HG03064 (cell line): ENCODE measurements around the gene UCHL3.

Experiments
- ATAC-seq: cut with Tn5 transposase; IDR thresholded peaks from one replicate; pipeline ENCODE4 v1.9.1; 2021; ENCODE audit warnings: low read depth; ENCODE audit not compliant: unreplicated experiment

Gene UCHL3

GRCh38 chr13:75549262-75550158 lies at the start of gene UCHL3:
UCHL3 (plus strand) TSS chr13:75549791; CDS start chr13:75549821, 30 bp downstream.
- peak; percentile 98 for ATAC-seq

GRCh38 chr13:75505327-75505726 lies 44.3 kb upstream of the UCHL3 start:
- ATAC-seq = no peak

GRCh38 chr13:75506018-75506417 lies 43.6 kb upstream of the UCHL3 start:
- no peak for ATAC-seq

GRCh38 chr13:75507027-75508001 lies 42.3 kb upstream of the UCHL3 start:
- ATAC-seq = no peak

GRCh38 chr13:75508002-75508548 lies 41.5 kb upstream of the UCHL3 start:
- ATAC-seq = no peak

GRCh38 chr13:75511051-75511625 lies 38.5 kb upstream of the UCHL3 start:
- no peak for ATAC-seq

GRCh38 chr13:75512253-75512652 lies 37.3 kb upstream of the UCHL3 start:
- ATAC-seq = peak; percentile 96

- ATAC-seq = no peak
Observed at GRCh38 chr13:75513271-75513670, 36.3 kb upstream of the UCHL3 start.

GRCh38 chr13:75514080-75514995 lies 35.3 kb upstream of the UCHL3 start:
- ATAC-seq = no peak

GRCh38 chr13:75518439-75519088 lies 31.0 kb upstream of the UCHL3 start:
- ATAC-seq = no peak

GRCh38 chr13:75521956-75522355 lies 27.6 kb upstream of the UCHL3 start:
- ATAC-seq = no peak

- no peak for ATAC-seq
Observed at GRCh38 chr13:75530549-75530961, 19.0 kb upstream of the UCHL3 start.

GRCh38 chr13:75533861-75534260 lies 15.7 kb upstream of the UCHL3 start:
- ATAC-seq = no peak

GRCh38 chr13:75537401-75538365 lies 11.9 kb upstream of the UCHL3 start, which contains the start of gene COMMD6:
COMMD6 (minus strand) TSS chr13:75537841; CDS start chr13:75537805, 36 bp downstream.
- peak; percentile 99 for ATAC-seq

GRCh38 chr13:75541287-75541686 lies 8.3 kb upstream of the UCHL3 start:
- no peak for ATAC-seq

- no peak for ATAC-seq
Observed at GRCh38 chr13:75541961-75542360, 7.6 kb upstream of the UCHL3 start.

- ATAC-seq = no peak
Observed at GRCh38 chr13:75544681-75545330, 4.8 kb upstream of the UCHL3 start.
